GM23248 (cell line): ENCODE measurements around the gene ZNF586. TPM values are rescaled to one million over a fixed set of nuclear protein-coding genes. Genes with fewer than 3 reads are reported as not detected.
"Not testable (repeated sequence)": the region's sequence is repeated elsewhere in the genome, so short reads cannot be mapped to it uniquely, and the experiment has no call there.

Experiments
- DNase-seq: peaks from one replicate; pipeline ENCODE4 v3.0.0-alpha.2; 2015
- H2AFZ ChIP-seq: fragments of 200-600 bp; sonication (generic); 2 replicates; pipeline ENCODE4 v1.6.1; 2016; ENCODE audit warnings: antibody characterized with exemption
- H3F3A ChIP-seq: fragments of 200-600 bp; sonication (generic); 2 replicates; pipeline ENCODE4 v1.6.1; 2016; ENCODE audit warnings: mild to moderate bottlenecking, antibody characterized with exemption, mixed run types; ENCODE audit not compliant: insufficient read depth
- H3K27ac ChIP-seq: fragments of 200-600 bp; sonication (generic); 2 replicates; pipeline ENCODE4 v1.5.1; 2016; ENCODE audit warnings: mild to moderate bottlenecking
- H3K27me3 ChIP-seq: fragments of 200-600 bp; sonication (generic); replicated peaks from 2 replicates; pipeline ENCODE4 v1.6.1; 2016; ENCODE audit warnings: mild to moderate bottlenecking; ENCODE audit not compliant: insufficient read depth
- H3K36me3 ChIP-seq: fragments of 200-600 bp; sonication (generic); 2 replicates; pipeline ENCODE4 v1.6.1; 2016; ENCODE audit warnings: low read depth, mild to moderate bottlenecking
- H3K4me1 ChIP-seq: fragments of 200-600 bp; sonication (generic); 2 replicates; pipeline ENCODE4 v1.6.1; 2016; ENCODE audit warnings: mild to moderate bottlenecking; ENCODE audit not compliant: insufficient read depth
- H3K4me2 ChIP-seq: fragments of 200-600 bp; sonication (generic); one replicate; pipeline ENCODE4 v1.6.1; 2016; ENCODE audit warnings: mild to moderate bottlenecking; ENCODE audit not compliant: unreplicated experiment
- H3K4me3 ChIP-seq: fragments of 200-600 bp; sonication (generic); 2 replicates; pipeline ENCODE4 v1.5.1; 2016; ENCODE audit warnings: mild to moderate bottlenecking
- H3K79me2 ChIP-seq: fragments of 200-600 bp; sonication (generic); 2 replicates; pipeline ENCODE4 v1.6.1; 2016; ENCODE audit warnings: mild to moderate bottlenecking; ENCODE audit not compliant: insufficient read depth
- H3K9ac ChIP-seq: fragments of 200-600 bp; sonication (generic); 2 replicates; pipeline ENCODE4 v1.6.1; 2016; ENCODE audit warnings: mild to moderate bottlenecking
- H3K9me2 ChIP-seq: fragments of 200-600 bp; sonication (generic); 2 replicates; pipeline ENCODE4 v1.6.1; 2016; ENCODE audit warnings: mixed run types, mild to moderate bottlenecking, moderate library complexity; ENCODE audit not compliant: insufficient read depth
- H3K9me3 ChIP-seq: fragments of 200-600 bp; sonication (generic); one replicate; pipeline ENCODE4 v1.6.1; 2017; ENCODE audit warnings: low read depth
- H4K20me1 ChIP-seq: fragments of 200-600 bp; sonication (generic); 2 replicates; pipeline ENCODE4 v1.6.0; 2016; ENCODE audit not compliant: insufficient read depth
- EZH2 ChIP-seq: fragments of 200-600 bp; sonication (generic); IDR thresholded peaks from 2 replicates; pipeline ENCODE4 v1.6.1; 2018; ENCODE audit warnings: antibody characterized with exemption, mild to moderate bottlenecking; ENCODE audit not compliant: insufficient read depth, poor library complexity, severe bottlenecking
- EZH2phosphoT487 ChIP-seq: fragments of 200-600 bp; sonication (generic); IDR thresholded peaks from 2 replicates; pipeline ENCODE4 v1.6.1; 2018; ENCODE audit warnings: antibody characterized with exemption, moderate library complexity, mild to moderate bottlenecking, low read depth; ENCODE audit not compliant: insufficient read depth
- WGBS, 2 experiments: methylation state at CpG; one replicate each; pipeline ENCODE4 v1.1.6; 2015 to 2017; ENCODE audit warnings: low lambda C conversion rate in 2 of 2, low coverage in 1 of 2; ENCODE audit errors: missing lambda C conversion rate in 2 of 2; 5-methylcytosine and 5-hydroxymethylcytosine counted together
- in situ Hi-C: fragments of 300-500 bp; cut with MboI; formaldehyde crosslinking; loops from 2 replicates; pipeline ENCODE4 v1.15.0; 2020
- polyA plus RNA-seq: library from polyadenylated mRNA; unstranded; fragments of >200 nt; fragmentation: Nextera tagmentation; extraction: Ambion mirVana; gene quantifications from 2 replicates; pipeline ENCODE4 v1.2.1, GENCODE V29; 2016
- total RNA-seq: library from RNA; depleted of rRNA; stranded (reverse); fragments of >200 nt; shearing (Covaris generic); gene quantifications from 2 replicates; pipeline ENCODE4 v1.2.3, GENCODE V29; 2014; rRNA removed

The ZNF586 gene
- total RNA-seq (8.1 and 20.6 TPM in 2 replicates), polyA plus RNA-seq (5.1 and 5.8 TPM in 2 replicates)

GRCh38 chr19:57769345-57770131, at the start of gene ZNF586:
Gene ZNF586 (plus strand): TSS chr19:57769676. CDS start chr19:57769843, 167 bp downstream.
- peak; percentile 99 for DNase-seq
- H3K27me3 ChIP-seq: no peaks in the 10 kb centered on the region
- H3F3A ChIP-seq: peaks cover 8% of the 10 kb centered on the region; the same call in 1 of the 2 replicates
- H3K9me2 ChIP-seq: no peaks in the 10 kb centered on the region
- no peaks in the 10 kb centered on the region for H3K9me3 ChIP-seq
- 3 to 4% methylated on average over 56 to 60 of the region's 61 CpGs for WGBS, 2 experiments
- no peaks in the 10 kb centered on the region; the same call in 1 of the 2 replicates for H4K20me1 ChIP-seq
- peak within 1 kb of the TSS; percentile 96 for H3K4me2 ChIP-seq
- peak within 1 kb of the TSS; percentile 90 for H3K4me3 ChIP-seq
- peak within 1 kb of the TSS; percentile 89 for H2AFZ ChIP-seq
- TF ChIP-seq EZH2phosphoT487 (no peak), EZH2 (no peak)
- no peaks in the 10 kb centered on the region for H3K36me3 ChIP-seq
- peaks cover 46% of the 10 kb centered on the region for H3K79me2 ChIP-seq
- in situ Hi-C loops: no loop called here
- peaks cover 8% of the 10 kb centered on the region; the same call in 1 of the 2 replicates for H3K4me1 ChIP-seq
- H3K27ac ChIP-seq: peak within 1 kb of the TSS; percentile 63
- H3K9ac ChIP-seq: peak within 1 kb of the TSS; percentile 74

- Histone ChIP-seq H4K20me1 (no peaks in the 10 kb centered on the region), H3K9me2 (no peaks in the 10 kb centered on the region), H3K4me3 (no peak overlapping the region), H3K9ac (no peak overlapping the region), H3K36me3 (peaks cover 23% of the 10 kb centered on the region), H3F3A (0 out of 2 replicates have a peak, but pooled peaks cover 6% of the 10 kb centered on the region), H3K9me3 (no peaks in the 10 kb centered on the region), H3K4me1 (no peaks in the 10 kb centered on the region), H2AFZ (no peak overlapping the region), H3K79me2 (peaks cover 18% of the 10 kb centered on the region), H3K27me3 (no peaks in the 10 kb centered on the region), H3K4me2 (no peak overlapping the region), H3K27ac (no peak overlapping the region)
- TF ChIP-seq EZH2phosphoT487: no peak
- TF ChIP-seq EZH2: no peak
- DNase-seq: no peak
- in situ Hi-C loops: no loop called here
- WGBS, 2 experiments: 73 to 84% methylated on average over 4 of the region's 4 CpGs
These were observed 49.5 kb upstream of the ZNF586 start for GRCh38 chr19:57719901-57720519.

GRCh38 chr19:57720878-57721277, 48.6 kb upstream of the ZNF586 start:
- in situ Hi-C loops: no loop called here
- Histone ChIP-seq H3K4me3 (no peak overlapping the region), H3K27me3 (no peaks in the 10 kb centered on the region), H4K20me1 (no peaks in the 10 kb centered on the region), H3K4me2 (no peak overlapping the region), H3K4me1 (no peaks in the 10 kb centered on the region), H3F3A (0 out of 2 replicates have a peak, but pooled peaks cover 6% of the 10 kb centered on the region), H2AFZ (no peak overlapping the region), H3K9me3 (no peaks in the 10 kb centered on the region), H3K79me2 (peaks cover 26% of the 10 kb centered on the region), H3K27ac (no peak overlapping the region), H3K36me3 (peaks cover 23% of the 10 kb centered on the region), H3K9me2 (no peaks in the 10 kb centered on the region), H3K9ac (no peak overlapping the region)
- WGBS, 2 experiments: 97 to 98% methylated on average over 10 of the region's 10 CpGs
- TF ChIP-seq EZH2phosphoT487: no peak
- no peak for TF ChIP-seq EZH2
- DNase-seq: no peak

GRCh38 chr19:57738320-57738719, 31.2 kb upstream of the ZNF586 start:
- H3K36me3 ChIP-seq, H3K79me2 ChIP-seq, H3F3A ChIP-seq, H4K20me1 ChIP-seq, H3K27me3 ChIP-seq, H3K9me2 ChIP-seq, H3K4me2 ChIP-seq, H3K9me3 ChIP-seq, H3K4me3 ChIP-seq, H3K4me1 ChIP-seq, in situ Hi-C loops, H3K27ac ChIP-seq, H3K9ac ChIP-seq: not testable (repeated sequence)
- peak; percentile 71 for DNase-seq
- WGBS, 2 experiments: 1 to 5% methylated on average over 10 of the region's 10 CpGs
- H2AFZ ChIP-seq: peak overlapping the region; percentile 78

GRCh38 chr19:57738770-57739169, 30.7 kb upstream of the ZNF586 start:
- H4K20me1 ChIP-seq, H3K36me3 ChIP-seq, H3K9me3 ChIP-seq, H3K4me3 ChIP-seq, H3K9ac ChIP-seq, in situ Hi-C loops, H3K27ac ChIP-seq, H3K4me2 ChIP-seq, H3K9me2 ChIP-seq, H3K79me2 ChIP-seq, H3K4me1 ChIP-seq, DNase-seq, H3K27me3 ChIP-seq, H3F3A ChIP-seq: not testable (repeated sequence)
- 95 to 97% methylated on average over 7 of the region's 7 CpGs for WGBS, 2 experiments
- peak overlapping the region; percentile 78 for H2AFZ ChIP-seq
